Immature natural killer cell (primary cell): ENCODE measurements around the gene LPIN1. TPM values are rescaled to one million over a fixed set of nuclear protein-coding genes. Genes with fewer than 3 reads are reported as not detected.
"Not testable (repeated sequence)": the region's sequence is repeated elsewhere in the genome, so short reads cannot be mapped to it uniquely, and the experiment has no call there.

Experiments used
- DNase-seq, 3 donors: peaks; one replicate each; pipeline ENCODE4 v3.0.0; 2022; ENCODE audit warnings: mixed read lengths in 1 of 3
- H3K27ac Mint-ChIP-seq, 6 donors: one replicate each; pipeline ENCODE4 v1.8.0; 2020; ENCODE audit warnings: mixed read lengths in 6 of 6, mild to moderate bottlenecking in 5 of 6, inconsistent platforms in 4 of 6, moderate library complexity in 3 of 6
- H3K27me3 Mint-ChIP-seq, 3 donors: one replicate each; pipeline ENCODE4 v1.8.0; 2020 to 2021; ENCODE audit warnings: low read depth in 3 of 3, mild to moderate bottlenecking in 3 of 3, mixed read lengths in 3 of 3, moderate library complexity in 3 of 3, inconsistent platforms in 1 of 3
- H3K36me3 Mint-ChIP-seq, 3 donors: one replicate each; pipeline ENCODE4 v1.8.0; 2020; ENCODE audit warnings: mixed read lengths in 3 of 3, inconsistent platforms in 2 of 3, mild to moderate bottlenecking in 2 of 3
- H3K4me1 Mint-ChIP-seq, 2 donors: one replicate each; pipeline ENCODE4 v1.8.0; 2020; ENCODE audit warnings: inconsistent platforms in 2 of 2, mild to moderate bottlenecking in 2 of 2, mixed read lengths in 2 of 2, moderate library complexity in 1 of 2
- H3K4me3 Mint-ChIP-seq, 5 donors: one replicate each; pipeline ENCODE4 v1.8.0; 2020; ENCODE audit warnings: mild to moderate bottlenecking in 5 of 5, mixed read lengths in 5 of 5, inconsistent platforms in 3 of 5, moderate library complexity in 3 of 5
- H3K9me3 Mint-ChIP-seq, 6 donors: one replicate each; pipeline ENCODE4 v1.8.0; 2020; ENCODE audit warnings: mild to moderate bottlenecking in 6 of 6, mixed read lengths in 6 of 6, inconsistent platforms in 4 of 6, moderate library complexity in 3 of 6
- polyA plus RNA-seq, 3 donors: library from polyadenylated mRNA; unstranded; fragments of 300-500 nt; fragmentation: Illumina TruSeq; gene quantifications; one replicate each; pipeline ENCODE4 v1.2.3, GENCODE V29; 2021

The LPIN1 gene
- polyA plus RNA-seq, 3 donors from 2014 or later, result 14.1 to 34.0 (median 16.3) TPM

GRCh38 chr2:11842336-11842735 is 95.9 kb downstream of the LPIN1 start:
- Mint-ChIP-seq H3K4me1 (no peaks in the 10 kb centered on the region), H3K4me3 (no peak overlapping the region), H3K27ac (no peak overlapping the region), H3K36me3 (peaks cover 0 to 3% (median 0%) of the 10 kb centered on the region in 3 donors), H3K27me3 (peaks cover 0 to 6% (median 2%) of the 10 kb centered on the region in 3 donors), H3K9me3 (peaks cover 0 to 2% (median 0%) of the 10 kb centered on the region in 6 donors)
- no peak for DNase-seq

- not testable (repeated sequence) for H3K9me3 Mint-ChIP-seq, DNase-seq, H3K4me1 Mint-ChIP-seq, H3K27me3 Mint-ChIP-seq, H3K36me3 Mint-ChIP-seq, H3K4me3 Mint-ChIP-seq, H3K27ac Mint-ChIP-seq
Measured at GRCh38 chr2:11844798-11845197, 98.4 kb downstream of the LPIN1 start.

DNA sequence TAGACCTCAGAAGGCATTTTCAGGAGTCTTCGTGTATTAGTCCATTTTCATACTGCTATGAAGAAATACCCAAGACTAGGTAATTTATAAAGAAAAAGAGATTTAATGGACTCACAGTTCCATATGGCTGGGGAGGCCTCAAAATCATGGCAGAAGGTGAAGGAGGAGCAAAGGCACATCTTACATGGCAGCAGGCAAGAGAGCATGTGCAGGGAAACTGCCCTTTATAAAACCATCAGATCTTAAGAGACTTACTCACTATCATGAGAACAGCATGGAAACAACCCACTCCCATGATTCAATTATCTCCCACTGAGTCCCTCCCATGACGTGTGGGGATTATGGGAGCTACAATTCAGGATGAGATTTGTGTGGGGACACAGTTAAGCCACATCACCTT is 101.5 kb downstream of the LPIN1 start:
- H3K36me3 Mint-ChIP-seq, H3K27ac Mint-ChIP-seq, H3K27me3 Mint-ChIP-seq, H3K4me3 Mint-ChIP-seq, H3K9me3 Mint-ChIP-seq, DNase-seq, H3K4me1 Mint-ChIP-seq: not testable (repeated sequence)

DNA sequence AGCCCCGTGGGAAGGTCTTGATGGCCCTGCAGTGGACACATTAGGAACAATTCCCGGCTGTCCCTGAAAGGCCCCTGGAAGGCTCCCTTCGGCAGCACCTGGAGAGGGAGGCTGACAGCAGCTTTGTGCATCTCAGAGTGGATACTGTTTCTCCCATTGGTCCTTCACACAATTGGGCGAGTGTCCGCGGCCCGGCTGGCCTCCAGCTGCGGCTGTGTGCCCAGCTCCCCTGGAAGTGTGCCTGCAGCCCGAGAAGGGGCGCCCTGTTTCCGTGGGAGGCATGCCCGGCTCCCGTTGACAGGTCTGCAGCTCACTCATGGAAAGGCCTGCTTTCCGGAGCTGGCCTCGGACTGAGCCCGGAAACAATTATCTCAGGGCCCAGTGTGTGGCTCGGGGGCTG is 103.7 kb downstream of the LPIN1 start:
- H3K4me3 Mint-ChIP-seq, result no peak overlapping the region
- no peak for DNase-seq
- no peaks in the 10 kb centered on the region for H3K4me1 Mint-ChIP-seq
- peaks cover 0 to 5% (median 0%) of the 10 kb centered on the region in 6 donors for H3K9me3 Mint-ChIP-seq
- peaks cover 4 to 6% (median 4%) of the 10 kb centered on the region in 3 donors for H3K36me3 Mint-ChIP-seq
- H3K27ac Mint-ChIP-seq, result no peak overlapping the region
- H3K27me3 Mint-ChIP-seq, result peaks cover 0 to 3% (median under 1%) of the 10 kb centered on the region in 3 donors

- Mint-ChIP-seq H3K4me1 (no peaks in the 10 kb centered on the region), H3K4me3 (no peak overlapping the region), H3K9me3 (peaks cover 0 to 4% (median 0%) of the 10 kb centered on the region in 6 donors)
Measured at GRCh38 chr2:11852526-11853196, 106.2 kb downstream of the LPIN1 start.

DNA sequence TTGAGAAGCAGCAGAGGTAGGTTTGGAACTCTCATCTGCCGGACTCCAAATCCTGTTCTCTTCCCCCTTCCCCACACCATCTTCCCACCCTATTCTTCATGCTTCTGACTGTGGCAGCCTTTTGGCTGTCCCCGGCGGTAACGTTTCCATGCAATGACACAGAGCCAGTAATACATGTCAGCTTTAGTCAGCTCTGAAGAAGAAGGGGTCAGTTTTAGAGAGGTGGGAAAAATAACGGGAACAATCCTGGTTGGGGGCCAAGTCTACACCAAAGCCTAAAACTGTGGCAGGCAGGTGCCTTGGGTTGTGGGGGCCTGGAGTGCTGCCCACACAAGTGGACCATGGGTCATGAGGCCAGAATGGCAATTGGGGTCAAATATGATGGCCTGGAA is 106.8 kb downstream of the LPIN1 start:
- no peak overlapping the region for H3K4me3 Mint-ChIP-seq
- H3K27me3 Mint-ChIP-seq, result peaks cover 0 to 7% (median 3%) of the 10 kb centered on the region in 3 donors
- no peaks in the 10 kb centered on the region for H3K4me1 Mint-ChIP-seq
- no peak overlapping the region for H3K27ac Mint-ChIP-seq
- H3K36me3 Mint-ChIP-seq, result no peaks in the 10 kb centered on the region
- no peaks in the 10 kb centered on the region for H3K9me3 Mint-ChIP-seq
- DNase-seq, result no peak

More at GRCh38 chr2:11852526-11853196, 106.2 kb downstream of the LPIN1 start:
- DNase-seq, result no peak
- peaks cover 4% of the 10 kb centered on the region in 3 donors for H3K36me3 Mint-ChIP-seq
- peaks cover 0 to 7% (median 3%) of the 10 kb centered on the region in 3 donors for H3K27me3 Mint-ChIP-seq
- no peak overlapping the region for H3K27ac Mint-ChIP-seq

DNA sequence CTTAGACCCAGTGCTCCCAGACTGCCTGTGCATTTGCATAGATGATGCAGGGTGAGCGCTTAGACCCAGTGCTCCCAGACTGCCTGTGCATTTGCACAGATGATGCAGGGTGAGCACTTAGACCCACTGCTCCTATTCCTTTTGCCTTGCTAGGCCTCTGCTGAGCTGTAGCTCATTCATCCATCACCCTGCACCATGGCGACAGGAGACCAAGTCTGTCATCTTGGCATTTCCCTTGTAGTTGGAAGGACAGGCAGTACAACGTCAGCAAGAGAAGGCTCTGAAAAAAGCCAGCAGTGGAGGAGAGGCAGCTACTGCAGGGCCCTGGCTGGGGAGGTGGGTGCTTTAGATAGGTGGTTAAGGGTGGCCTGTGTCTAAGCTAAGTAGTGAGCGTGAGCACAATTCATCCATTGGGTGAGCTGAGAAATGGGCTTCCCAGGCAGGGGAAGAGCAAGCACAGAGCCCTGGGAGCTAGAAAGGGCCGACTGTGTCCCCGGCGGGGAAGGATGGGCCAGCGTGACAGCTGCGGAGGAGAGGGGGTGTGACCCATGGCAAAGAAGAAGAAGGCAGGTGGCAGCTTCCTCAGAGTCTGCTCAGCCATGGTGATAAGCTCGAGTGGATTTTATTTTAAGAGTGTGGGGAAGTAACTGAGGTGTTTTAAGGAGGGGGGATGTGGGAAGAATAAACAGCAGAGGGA is 108.8 kb downstream of the LPIN1 start:
- Mint-ChIP-seq H3K27ac (no peak overlapping the region), H3K36me3 (no peaks in the 10 kb centered on the region), H3K4me1 (no peaks in the 10 kb centered on the region), H3K9me3 (no peaks in the 10 kb centered on the region), H3K27me3 (peaks cover 0 to 6% (median 4%) of the 10 kb centered on the region in 3 donors), H3K4me3 (no peak overlapping the region)
- no peak for DNase-seq

- no peak for DNase-seq
- Mint-ChIP-seq H3K4me3 (no peak overlapping the region), H3K4me1 (no peaks in the 10 kb centered on the region), H3K36me3 (no peaks in the 10 kb centered on the region), H3K27ac (no peak overlapping the region), H3K9me3 (no peaks in the 10 kb centered on the region), H3K27me3 (peaks cover 1 to 6% (median 4%) of the 10 kb centered on the region in 3 donors)
Measured at GRCh38 chr2:11856095-11856494, 109.7 kb downstream of the LPIN1 start.

DNA sequence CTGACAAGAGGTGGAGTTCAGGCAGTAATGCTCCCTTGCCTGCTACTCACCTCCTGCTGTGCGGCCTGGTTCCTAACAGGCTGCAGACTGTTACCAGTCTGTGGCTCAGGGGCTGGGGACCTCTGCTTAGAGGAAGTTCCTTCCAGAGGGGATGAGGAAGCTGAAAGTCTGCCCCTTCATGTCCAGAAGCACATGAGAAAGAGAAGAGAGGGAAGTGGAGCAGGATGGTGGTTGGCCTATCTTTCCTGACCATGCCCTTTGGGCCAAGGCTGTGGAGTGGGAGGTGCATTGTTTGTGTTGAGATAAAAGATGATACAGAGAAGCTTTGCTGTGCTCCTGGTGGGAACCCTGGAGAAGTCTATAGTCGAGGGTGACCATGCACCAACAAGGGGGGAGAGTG is 112.5 kb downstream of the LPIN1 start:
- Mint-ChIP-seq H3K4me1 (peaks cover 8% of the 10 kb centered on the region in 2 donors), H3K9me3 (no peaks in the 10 kb centered on the region), H3K4me3 (no peak overlapping the region), H3K27me3 (peaks cover 3 to 9% (median 8%) of the 10 kb centered on the region in 3 donors), H3K27ac (no peak overlapping the region), H3K36me3 (no peaks in the 10 kb centered on the region)
- DNase-seq, result no peak

DNA sequence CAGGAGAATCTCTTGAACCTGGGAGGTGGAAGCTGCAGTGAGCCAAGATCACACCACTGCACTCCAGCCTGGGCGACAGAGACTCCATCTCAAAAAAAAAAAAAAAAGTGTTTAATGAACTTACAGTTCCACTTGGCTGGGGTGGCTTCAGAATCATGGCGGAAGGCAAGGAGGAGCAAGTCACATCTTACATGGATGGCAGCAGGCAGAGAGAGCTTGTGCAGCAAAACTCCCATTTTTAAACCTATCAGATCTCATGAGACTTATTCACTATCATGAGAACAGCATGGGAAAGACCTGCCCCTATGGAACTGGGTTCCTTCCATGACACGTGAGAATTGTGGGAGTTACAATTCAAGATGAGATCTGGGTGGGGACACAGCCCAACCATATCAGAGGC is 113.5 kb downstream of the LPIN1 start:
- not testable (repeated sequence) for H3K36me3 Mint-ChIP-seq, H3K9me3 Mint-ChIP-seq, H3K27me3 Mint-ChIP-seq, DNase-seq, H3K27ac Mint-ChIP-seq, H3K4me3 Mint-ChIP-seq
- peaks cover 13% of the 10 kb centered on the region in 2 donors for H3K4me1 Mint-ChIP-seq

DNA sequence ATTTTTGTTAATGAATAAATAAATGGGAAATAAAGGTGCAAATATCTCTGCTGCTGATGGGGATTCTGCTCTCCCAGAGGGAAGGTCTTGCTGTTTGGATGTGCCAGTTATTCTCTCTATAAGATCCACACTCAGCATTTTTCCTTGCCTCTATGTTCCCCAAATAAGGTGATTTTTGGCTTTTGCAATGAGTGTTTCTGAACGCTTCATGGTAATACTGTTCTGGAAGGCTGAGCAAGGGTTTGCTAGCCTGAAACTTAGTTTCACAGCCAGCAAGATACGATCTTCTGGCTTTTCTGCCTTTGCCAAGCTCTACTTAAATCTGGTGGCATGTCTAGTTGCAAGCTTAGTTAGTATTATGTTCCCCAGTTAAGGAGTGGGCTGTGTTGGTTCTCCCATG is 114.6 kb downstream of the LPIN1 start:
- H3K4me3 Mint-ChIP-seq, result no peak overlapping the region
- H3K9me3 Mint-ChIP-seq, result no peaks in the 10 kb centered on the region
- no peaks in the 10 kb centered on the region for H3K36me3 Mint-ChIP-seq
- H3K27ac Mint-ChIP-seq, result no peak overlapping the region
- peaks cover 13% of the 10 kb centered on the region in 2 donors for H3K4me1 Mint-ChIP-seq
- no peak for DNase-seq
- peaks cover 3 to 7% (median 6%) of the 10 kb centered on the region in 3 donors for H3K27me3 Mint-ChIP-seq

DNA sequence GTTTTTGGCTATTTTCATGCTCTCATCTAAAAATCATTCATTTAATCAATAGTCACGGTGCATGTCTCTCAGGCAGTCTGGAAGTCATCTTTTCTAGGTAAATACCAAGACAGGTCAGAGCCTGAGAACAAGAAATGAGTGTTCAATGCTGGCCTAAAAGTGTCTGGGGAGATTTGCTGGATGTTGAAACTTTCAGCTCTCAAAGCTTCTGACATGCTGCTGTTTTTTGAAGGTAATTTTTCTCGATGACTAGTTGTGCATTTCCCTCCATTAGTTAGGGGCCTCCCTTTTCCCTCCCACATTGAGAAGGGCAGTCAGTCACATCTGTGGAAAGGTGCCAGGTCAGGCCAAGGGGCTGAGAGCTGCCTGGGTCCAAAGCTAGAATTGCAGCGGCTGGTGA is 115.6 kb downstream of the LPIN1 start:
- no peak overlapping the region for H3K27ac Mint-ChIP-seq
- H3K27me3 Mint-ChIP-seq, result peaks cover 3 to 7% (median 4%) of the 10 kb centered on the region in 3 donors
- H3K9me3 Mint-ChIP-seq, result no peaks in the 10 kb centered on the region
- peaks cover 13% of the 10 kb centered on the region in 2 donors for H3K4me1 Mint-ChIP-seq
- H3K4me3 Mint-ChIP-seq, result no peak overlapping the region
- H3K36me3 Mint-ChIP-seq, result no peaks in the 10 kb centered on the region
- DNase-seq, result no peak

DNA sequence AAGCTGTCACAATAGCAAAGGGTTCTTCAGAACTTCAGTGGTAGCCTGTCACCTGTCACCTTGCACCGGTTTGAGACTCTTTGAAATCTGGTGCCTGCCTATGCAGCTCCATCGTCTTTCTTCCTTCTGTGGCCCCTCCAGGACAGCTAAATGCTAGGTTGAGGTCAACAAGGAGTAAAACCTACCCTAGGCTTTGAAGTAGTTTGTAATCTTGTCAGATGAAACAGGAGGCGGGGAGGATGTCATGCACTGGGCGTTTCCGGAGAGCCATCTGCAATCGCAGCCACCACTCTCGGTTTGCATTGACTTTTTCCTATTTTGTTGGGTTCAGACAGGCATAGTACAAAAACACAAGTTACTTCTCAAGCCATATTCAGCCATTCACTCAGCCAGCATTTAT is 116.7 kb downstream of the LPIN1 start:
- DNase-seq, result no peak
- Mint-ChIP-seq H3K27ac (no peak overlapping the region), H3K27me3 (peaks cover 3 to 7% (median 4%) of the 10 kb centered on the region in 3 donors), H3K9me3 (no peaks in the 10 kb centered on the region), H3K36me3 (no peaks in the 10 kb centered on the region), H3K4me1 (peaks cover 13% of the 10 kb centered on the region in 2 donors), H3K4me3 (peak overlapping the region in 3 of 5 donors; percentile 34 to 72 (median 67))

- peak; percentile 55 to 67 (median 59) for DNase-seq
- Mint-ChIP-seq H3K4me1 (peaks cover 13% of the 10 kb centered on the region in 2 donors), H3K9me3 (no peaks in the 10 kb centered on the region)
Measured at GRCh38 chr2:11863513-11864328, 117.3 kb downstream of the LPIN1 start.

More at GRCh38 chr2:11863513-11864328, 117.3 kb downstream of the LPIN1 start:
- peak overlapping the region; percentile 34 to 72 (median 54) for H3K4me3 Mint-ChIP-seq
- peak overlapping the region in 1 of 6 donors; percentile 78 for H3K27ac Mint-ChIP-seq
- peaks cover 4 to 7% (median 4%) of the 10 kb centered on the region in 3 donors for H3K27me3 Mint-ChIP-seq
- H3K36me3 Mint-ChIP-seq, result no peaks in the 10 kb centered on the region
